Fibroblast of lung (primary cell): ENCODE measurements around the gene CALN1.

Source experiments
- CTCF ChIP-seq, 2 donors: IDR thresholded peaks in 1 of 2; conservative IDR thresholded peaks in 1 of 2; 1 replicate in 1 of 2; 2 replicates in 1 of 2; pipeline ENCODE4 v1.5.1; 2011 to 2012; ENCODE audit warnings: low read length in 2 of 2, control low read depth in 1 of 2, inconsistent platforms in 1 of 2, low read depth in 1 of 2, mild to moderate bottlenecking in 1 of 2
- EZH2 ChIP-seq: IDR thresholded peaks from 2 replicates; pipeline ENCODE4 v1.5.1; 2012; ENCODE audit warnings: low read length, control low read depth, mild to moderate bottlenecking; ENCODE audit errors: missing control alignments

GRCh38 chr7:72187179-72187578, 225.0 kb downstream of the CALN1 start:
- TF ChIP-seq CTCF (conservative IDR thresholded peaks at IDR 0.05 in 1 of 2, IDR thresholded peaks at IDR 0.05 in 1 of 2; ENCODE audit: low read depth in 1 of 2, low read length in 2 of 2) (no peak), EZH2 (no peak)
